WTC11 (cell line): ENCODE results near the gene MCM7. TPM values are rescaled to one million over a fixed set of nuclear protein-coding genes. Genes with fewer than 3 reads are reported as not detected.
A peak's percentile ranks its signal among the peaks of the same experiment; 100 is the strongest.

Source experiments
- CBFB ChIP-seq: sonication (generic); formaldehyde crosslinking; IDR thresholded peaks from 2 replicates; pipeline ENCODE4 v1.8.1; 2022; ENCODE audit warnings: mild to moderate bottlenecking, low read depth, missing genetic modification reagents
- CREB1 ChIP-seq: sonication (generic); formaldehyde crosslinking; IDR thresholded peaks from 2 replicates; pipeline ENCODE4 v1.8.0; 2023; ENCODE audit warnings: mild to moderate bottlenecking, missing genetic modification reagents
- CREM ChIP-seq: sonication (generic); formaldehyde crosslinking; IDR thresholded peaks from 2 replicates; pipeline ENCODE4 v1.8.1; 2022; ENCODE audit warnings: mild to moderate bottlenecking, missing genetic modification reagents, moderate library complexity
- E2F4 ChIP-seq: sonication (generic); formaldehyde crosslinking; IDR thresholded peaks from 2 replicates; pipeline ENCODE4 v1.8.1; 2022; ENCODE audit warnings: low read depth, mild to moderate bottlenecking, moderate library complexity, missing genetic modification reagents, borderline replicate concordance
- FOXK1 ChIP-seq: sonication (generic); formaldehyde crosslinking; IDR thresholded peaks from 2 replicates; pipeline ENCODE4 v1.8.0; 2022; ENCODE audit warnings: mild to moderate bottlenecking, moderate library complexity, missing genetic modification reagents
- FOXP1 ChIP-seq: sonication (generic); formaldehyde crosslinking; IDR thresholded peaks from 2 replicates; pipeline ENCODE4 v1.8.0; 2022; ENCODE audit warnings: missing genetic modification reagents, mild to moderate bottlenecking, moderate library complexity, borderline replicate concordance
- IRF1 ChIP-seq: sonication (generic); formaldehyde crosslinking; IDR thresholded peaks from 2 replicates; pipeline ENCODE4 v1.8.0; 2023; ENCODE audit warnings: missing genetic modification reagents
- IRF2 ChIP-seq: sonication (generic); formaldehyde crosslinking; IDR thresholded peaks from 2 replicates; pipeline ENCODE4 v1.8.0; 2022; ENCODE audit warnings: low read depth, missing genetic modification reagents, borderline replicate concordance
- JUN ChIP-seq: sonication (generic); formaldehyde crosslinking; IDR thresholded peaks from 2 replicates; pipeline ENCODE4 v1.8.0; 2023; ENCODE audit warnings: mild to moderate bottlenecking, missing genetic modification reagents
- MLX ChIP-seq: sonication (generic); formaldehyde crosslinking; IDR thresholded peaks from 2 replicates; pipeline ENCODE4 v1.8.1; 2023; ENCODE audit warnings: mild to moderate bottlenecking, missing genetic modification reagents, moderate library complexity
- NFATC4 ChIP-seq: fragments of 250-450 bp; sonication (Bioruptor Pico); IDR thresholded peaks from 2 replicates; pipeline ENCODE4 v1.9.0; 2021; ENCODE audit warnings: mild to moderate bottlenecking
- NFE2L1 ChIP-seq: sonication (generic); formaldehyde crosslinking; IDR thresholded peaks from 2 replicates; pipeline ENCODE4 v1.8.1; 2023; ENCODE audit warnings: missing genetic modification reagents
- OVOL2 ChIP-seq: fragments of 250-450 bp; sonication (Bioruptor Pico); IDR thresholded peaks from 2 replicates; pipeline ENCODE4 v1.9.0; 2021; ENCODE audit warnings: mild to moderate bottlenecking, borderline replicate concordance
- PRDM15 ChIP-seq: sonication (generic); formaldehyde crosslinking; IDR thresholded peaks from 2 replicates; pipeline ENCODE4 v1.8.0; 2022; ENCODE audit warnings: missing genetic modification reagents
- RELA ChIP-seq: sonication (generic); formaldehyde crosslinking; IDR thresholded peaks from 2 replicates; pipeline ENCODE4 v1.8.1; 2022; ENCODE audit warnings: missing genetic modification reagents, mild to moderate bottlenecking, borderline replicate concordance
- SMAD3 ChIP-seq: sonication (generic); formaldehyde crosslinking; IDR thresholded peaks from 2 replicates; pipeline ENCODE4 v1.8.0; 2022; ENCODE audit warnings: missing genetic modification reagents, mild to moderate bottlenecking, borderline replicate concordance
- SOX15 ChIP-seq: fragments of 250-450 bp; sonication (Bioruptor Pico); IDR thresholded peaks from 2 replicates; pipeline ENCODE4 v1.9.0; 2021; ENCODE audit warnings: mild to moderate bottlenecking
- TEAD1 ChIP-seq: sonication (generic); formaldehyde crosslinking; IDR thresholded peaks from 2 replicates; pipeline ENCODE4 v1.8.0; 2022; ENCODE audit warnings: mild to moderate bottlenecking, missing genetic modification reagents
- TEAD4 ChIP-seq: sonication (generic); formaldehyde crosslinking; IDR thresholded peaks from 2 replicates; pipeline ENCODE4 v1.8.0; 2022; ENCODE audit warnings: mild to moderate bottlenecking, missing genetic modification reagents
- USF2 ChIP-seq: sonication (generic); formaldehyde crosslinking; IDR thresholded peaks from 2 replicates; pipeline ENCODE4 v1.8.1; 2023; ENCODE audit warnings: mild to moderate bottlenecking, missing genetic modification reagents, moderate library complexity
- ZNF263 ChIP-seq: sonication (generic); formaldehyde crosslinking; IDR thresholded peaks from 2 replicates; pipeline ENCODE4 v1.8.1; 2022; ENCODE audit warnings: low read depth, mild to moderate bottlenecking, moderate library complexity, missing genetic modification reagents
- ZNF281 ChIP-seq: sonication (generic); formaldehyde crosslinking; IDR thresholded peaks from 2 replicates; pipeline ENCODE4 v1.8.0; 2023; ENCODE audit warnings: mild to moderate bottlenecking, missing genetic modification reagents
- ZNF396 ChIP-seq: fragments of 250-450 bp; sonication (Bioruptor Pico); IDR thresholded peaks from 2 replicates; pipeline ENCODE4 v1.8.0; 2021; ENCODE audit warnings: mild to moderate bottlenecking, moderate library complexity, borderline replicate concordance
- ZNF671 ChIP-seq: fragments of 250-450 bp; sonication (Bioruptor Pico); IDR thresholded peaks from 2 replicates; pipeline ENCODE4 v1.8.0; 2021; ENCODE audit warnings: mild to moderate bottlenecking
- total RNA-seq: library from RNA; stranded (reverse); gene quantifications from 3 replicates; pipeline ENCODE4 v1.2.3, GENCODE V29; 2021
- TF ChIP-seq, protein P1 (sequence below): sonication (generic); formaldehyde crosslinking; IDR thresholded peaks from 2 replicates; pipeline ENCODE4 v1.8.1; 2022; ENCODE audit warnings: low read depth, missing genetic modification reagents, borderline replicate concordance
- TF ChIP-seq, protein P2 (sequence below): fragments of 250-450 bp; sonication (Bioruptor Pico); IDR thresholded peaks from 2 replicates; pipeline ENCODE4 v2.1.2; 2022; ENCODE audit warnings: mild to moderate bottlenecking, moderate library complexity

The MCM7 gene
- total RNA-seq, 1 experiment from 2014 or later: 351 TPM

GRCh38 chr7:100101016-100101862 lies at the start of gene MCM7, which contains the start of gene AP4M1 (continued):
- TF ChIP-seq PRDM15 (CRISPR knock-in tag) (no peak), NFATC4 (CRISPR knock-in tag) (no peak), IRF2 (CRISPR knock-in tag) (peak; percentile 28; the same call in 1 of the 2 replicates), E2F4 (CRISPR knock-in tag) (peak; percentile 95), TEAD1 (peak; percentile 93), IRF1 (CRISPR knock-in tag) (peak; percentile 40; the same call in 1 of the 2 replicates), ZNF281 (CRISPR knock-in tag) (no peak), JUN (CRISPR knock-in tag) (peak; percentile 82; the same call in 1 of the 2 replicates), NFE2L1 (CRISPR knock-in tag) (peak; percentile 91), CBFB (CRISPR knock-in tag) (no peak), ZNF671 (peak; percentile 53; the same call in 1 of the 2 replicates), TEAD4 (peak; percentile 62; the same call in 1 of the 2 replicates), CREM (0 out of 2 replicates have a peak, but pooled peaks have one; percentile 51), OVOL2 (CRISPR knock-in tag) (no peak), USF2 (CRISPR knock-in tag) (peak; percentile 99), MLX (CRISPR knock-in tag) (0 out of 2 replicates have a peak, but pooled peaks have one; percentile 54), CREB1 (no peak), FOXP1 (CRISPR knock-in tag) (peak; percentile 77), ZNF263 (no peak), SOX15 (CRISPR knock-in tag) (no peak), FOXK1 (peak; percentile 53; the same call in 1 of the 2 replicates), SMAD3 (CRISPR knock-in tag) (no peak), RELA (no peak), ZNF396 (CRISPR knock-in tag) (no peak)
- TF ChIP-seq, protein P1, sequence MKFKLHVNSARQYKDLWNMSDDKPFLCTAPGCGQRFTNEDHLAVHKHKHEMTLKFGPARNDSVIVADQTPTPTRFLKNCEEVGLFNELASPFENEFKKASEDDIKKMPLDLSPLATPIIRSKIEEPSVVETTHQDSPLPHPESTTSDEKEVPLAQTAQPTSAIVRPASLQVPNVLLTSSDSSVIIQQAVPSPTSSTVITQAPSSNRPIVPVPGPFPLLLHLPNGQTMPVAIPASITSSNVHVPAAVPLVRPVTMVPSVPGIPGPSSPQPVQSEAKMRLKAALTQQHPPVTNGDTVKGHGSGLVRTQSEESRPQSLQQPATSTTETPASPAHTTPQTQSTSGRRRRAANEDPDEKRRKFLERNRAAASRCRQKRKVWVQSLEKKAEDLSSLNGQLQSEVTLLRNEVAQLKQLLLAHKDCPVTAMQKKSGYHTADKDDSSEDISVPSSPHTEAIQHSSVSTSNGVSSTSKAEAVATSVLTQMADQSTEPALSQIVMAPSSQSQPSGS (CRISPR knock-in tag): 0 out of 2 replicates have a peak, but pooled peaks have one; percentile 3
- TF ChIP-seq, protein P2, sequence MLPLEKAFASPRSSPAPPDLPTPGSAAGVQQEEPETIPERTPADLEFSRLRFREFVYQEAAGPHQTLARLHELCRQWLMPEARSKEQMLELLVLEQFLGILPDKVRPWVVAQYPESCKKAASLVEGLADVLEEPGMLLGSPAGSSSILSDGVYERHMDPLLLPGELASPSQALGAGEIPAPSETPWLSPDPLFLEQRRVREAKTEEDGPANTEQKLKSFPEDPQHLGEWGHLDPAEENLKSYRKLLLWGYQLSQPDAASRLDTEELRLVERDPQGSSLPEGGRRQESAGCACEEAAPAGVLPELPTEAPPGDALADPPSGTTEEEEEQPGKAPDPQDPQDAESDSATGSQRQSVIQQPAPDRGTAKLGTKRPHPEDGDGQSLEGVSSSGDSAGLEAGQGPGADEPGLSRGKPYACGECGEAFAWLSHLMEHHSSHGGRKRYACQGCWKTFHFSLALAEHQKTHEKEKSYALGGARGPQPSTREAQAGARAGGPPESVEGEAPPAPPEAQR (CRISPR knock-in tag): no peak
